B cell (primary cell): Measurements from ENCODE around the gene PPP6R2. TPM values are rescaled to one million over a fixed set of nuclear protein-coding genes. Genes with fewer than 3 reads are reported as not detected.

ENCODE experiments used
- ATAC-seq: fragments of 200-7000 bp; cut with Tn5 transposase; one replicate; pipeline ENCODE4 v1.10.0; 2021; ENCODE audit warnings: low read depth, mild to moderate bottlenecking, moderate number of reproducible peaks, moderate library complexity
- CTCF ChIA-PET: fragments of 350-600 bp; sonication (Branson Sonifier 250); formaldehyde crosslinking; loops from one replicate; lab custom pipeline; 2021; ENCODE audit warnings: antibody characterized with exemption, inconsistent platforms; lab: Charles Lee
- POLR2A ChIA-PET: fragments of 350-600 bp; sonication (Branson Sonifier 250); formaldehyde crosslinking; loops from one replicate; lab custom pipeline; 2021; ENCODE audit warnings: antibody characterized with exemption; lab: Charles Lee
- DNase-seq: peaks from one replicate; pipeline ENCODE4 v3.0.0; 2013
- H2AFZ ChIP-seq: 2 replicates; pipeline ENCODE4 v1.6.1; 2012; ENCODE audit warnings: mild to moderate bottlenecking, low read depth, low read length; ENCODE audit not compliant: insufficient read depth, poor library complexity, severe bottlenecking
- H3K27ac ChIP-seq, 2 donors: 1 replicate in 1 of 2; 2 replicates in 1 of 2; pipeline ENCODE4 v1.5.1; 2012 to 2013; ENCODE audit warnings: low read length in 2 of 2, mild to moderate bottlenecking in 2 of 2, moderate library complexity in 1 of 2
- H3K27me3 ChIP-seq, 4 experiments: fragments of 200-600 bp in 1 of 4; sonication (generic) in 1 of 4; replicated peaks in 1 of 4; 1 replicate in 2 of 4; 2 replicates in 2 of 4; pipeline versions ENCODE4 v1.6.1 to v1.7.0; 2013 to 2016; ENCODE audit warnings: low read length in 3 of 4, mild to moderate bottlenecking in 2 of 4, mixed read lengths in 1 of 4, moderate library complexity in 1 of 4; ENCODE audit not compliant: insufficient read depth in 4 of 4, control insufficient read depth in 3 of 4; ENCODE audit errors: control extremely low read depth in 1 of 4
- H3K36me3 ChIP-seq, 2 experiments: replicated peaks in 1 of 2; 1 replicate in 1 of 2; 2 replicates in 1 of 2; pipeline versions ENCODE4 v1.6.1 to v1.7.1; 2013; ENCODE audit warnings: low read length in 1 of 2; ENCODE audit not compliant: insufficient read depth in 2 of 2, control insufficient read depth in 1 of 2; ENCODE audit errors: control extremely low read depth in 1 of 2, extremely low read depth in 1 of 2
- H3K4me1 ChIP-seq, 2 donors: fragments of 200-600 bp in 1 of 2; sonication (generic) in 1 of 2; 1 replicate in 1 of 2; 2 replicates in 1 of 2; pipeline versions ENCODE4 v1.5.1 to v1.6.1; 2013 to 2017; ENCODE audit warnings: low read length in 2 of 2; ENCODE audit not compliant: control insufficient read depth in 2 of 2, insufficient read depth in 2 of 2
- H3K4me2 ChIP-seq: replicated peaks from 2 replicates; pipeline ENCODE3; 2012; ENCODE audit warnings: mild to moderate bottlenecking, low read depth, low read length; ENCODE audit not compliant: poor library complexity, severe bottlenecking
- H3K4me3 ChIP-seq, 5 experiments: fragments of 200-600 bp in 1 of 5; sonication (generic) in 1 of 5; 1 replicate in 3 of 5; 2 replicates in 2 of 5; pipeline versions ENCODE4 v1.5.1 to v1.7.0; 2011 to 2016; ENCODE audit warnings: low read length in 4 of 5, mild to moderate bottlenecking in 4 of 5, low read depth in 2 of 5, control low read depth in 1 of 5, moderate library complexity in 1 of 5; ENCODE audit not compliant: insufficient read depth in 1 of 5; ENCODE audit errors: control extremely low read depth in 1 of 5, extremely low read depth in 1 of 5
- H3K79me2 ChIP-seq: fragments of 200-600 bp; sonication (generic); one replicate; pipeline ENCODE4 v1.6.0; 2016; ENCODE audit warnings: low read length; ENCODE audit not compliant: control insufficient read depth, insufficient read depth
- H3K9ac ChIP-seq: fragments of 200-600 bp; sonication (generic); 2 replicates; pipeline ENCODE4 v1.6.1; 2017; ENCODE audit warnings: mild to moderate bottlenecking, low read length, moderate library complexity
- H3K9me3 ChIP-seq, 3 donors: one replicate each; pipeline versions ENCODE4 v1.6.1 to v1.7.1; 2013; ENCODE audit warnings: low read length in 2 of 3; ENCODE audit not compliant: control insufficient read depth in 2 of 3, insufficient read depth in 1 of 3; ENCODE audit errors: control extremely low read depth in 1 of 3
- H4K20me1 ChIP-seq: 2 replicates; pipeline ENCODE4 v1.6.0; 2012; ENCODE audit warnings: mild to moderate bottlenecking, low read length; ENCODE audit not compliant: insufficient read depth, control insufficient read depth, poor library complexity, severe bottlenecking
- H3K27ac Mint-ChIP-seq: one replicate; pipeline ENCODE4 v1.8.0; 2021; ENCODE audit warnings: mixed read lengths
- H3K27me3 Mint-ChIP-seq: one replicate; pipeline ENCODE4 v1.8.0; 2021; ENCODE audit warnings: mixed read lengths
- H3K4me1 Mint-ChIP-seq: one replicate; pipeline ENCODE4 v1.8.0; 2021; ENCODE audit warnings: mixed read lengths
- H3K4me3 Mint-ChIP-seq: one replicate; pipeline ENCODE4 v1.8.0; 2021; ENCODE audit warnings: mixed read lengths
- H3K9me3 Mint-ChIP-seq: one replicate; pipeline ENCODE4 v1.8.0; 2022; ENCODE audit warnings: mixed read lengths; ENCODE audit not compliant: insufficient read depth
- EZH2 ChIP-seq: IDR thresholded peaks from 2 replicates; pipeline ENCODE4 v1.6.1; 2012; ENCODE audit warnings: borderline replicate concordance, low read depth, mild to moderate bottlenecking, moderate library complexity, low read length; ENCODE audit not compliant: insufficient read depth, poor library complexity, severe bottlenecking
- WGBS: methylation state at CpG from one replicate; pipeline ENCODE4 v1.1.5; 2013; ENCODE audit warnings: missing lambda C conversion rate; ENCODE audit not compliant: insufficient coverage; 5-methylcytosine and 5-hydroxymethylcytosine counted together
- intact Hi-C: fragments of 100-400 bp; cut with micrococcal nuclease; formaldehyde crosslinking; loops from one replicate; pipeline ENCODE4 v1.10.0; 2022
- polyA plus RNA-seq: library from polyadenylated mRNA; depleted of rRNA; stranded (reverse); fragments of >200 nt; gene quantifications from 2 replicates; pipeline ENCODE4 v1.2.3, GENCODE V29; 2012
- total RNA-seq, 2 donors: library from RNA; stranded (reverse); fragments of 120-200 nt in 1 of 2; gene quantifications; 1 replicate in 1 of 2; 2 replicates in 1 of 2; pipeline versions ENCODE4 v1.2.3 to v1.2.4, GENCODE V29; 2013 to 2022
- TF ChIP-seq, protein P1 (sequence below): fragments of 200-600 bp; IDR thresholded peaks from one replicate; pipeline ENCODE4 v1.8.0; 2022; ENCODE audit warnings: antibody characterized with exemption, mild to moderate bottlenecking

Gene PPP6R2
- total and polyA plus RNA-seq, 2 donors (not counting 1 experiment from before 2014, with no cell fraction given): 91.4 to 98.7 TPM

DNA sequence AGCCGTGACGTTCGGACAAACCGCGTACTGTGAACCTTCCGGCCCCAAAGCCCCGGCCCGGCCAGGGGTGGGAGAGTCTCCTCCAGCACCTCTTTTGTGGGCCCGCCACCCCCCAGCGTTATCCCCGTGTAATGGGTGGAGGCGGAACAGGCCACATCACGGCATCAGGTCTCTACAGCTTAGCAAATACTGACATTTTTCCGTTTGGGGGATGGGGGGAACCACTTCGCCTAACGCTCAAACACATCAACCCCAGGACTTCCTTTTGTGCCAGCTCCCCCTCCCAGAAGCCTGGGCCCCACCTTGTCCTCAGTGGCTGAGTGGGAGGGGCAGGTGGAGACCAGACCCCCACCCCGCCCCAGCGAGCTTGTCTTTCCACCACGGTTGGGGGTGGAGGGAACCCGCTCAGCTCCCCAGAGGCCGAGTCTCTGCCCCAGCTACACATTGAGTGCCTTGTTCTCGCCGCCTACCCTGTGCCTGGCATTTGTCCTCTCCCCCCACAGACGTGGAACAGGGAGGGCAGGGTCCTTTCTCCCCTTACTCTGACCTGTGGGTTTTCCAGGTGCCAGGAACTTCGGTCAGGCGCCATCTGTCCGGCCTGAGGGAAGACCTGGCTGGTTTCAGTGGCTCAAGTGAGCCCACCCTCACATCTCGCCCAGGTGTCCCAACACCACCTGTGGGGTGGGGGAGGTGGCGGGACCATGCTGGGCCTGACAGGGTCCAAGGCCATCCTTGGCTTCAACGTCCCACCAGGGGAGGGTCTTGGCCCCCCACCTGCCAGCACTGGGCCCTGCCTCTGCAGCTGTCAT, 102.1 kb downstream of the PPP6R2 start:
- Mint-ChIP-seq H3K27me3 (no peaks in the 10 kb centered on the region), H3K9me3 (no peaks in the 10 kb centered on the region), H3K4me1 (peaks cover 24% of the 10 kb centered on the region), H3K4me3 (no peak overlapping the region), H3K27ac (peak overlapping the region; percentile 75)
- H3K27me3 ChIP-seq: no peaks in the 10 kb centered on the region
- peaks cover 0 to 44% of the 10 kb centered on the region in 2 experiments for H3K36me3 ChIP-seq
- peak overlapping the region in 1 of 2 donors; percentile 68 for H3K27ac ChIP-seq
- H3K79me2 ChIP-seq: no peaks in the 10 kb centered on the region
- H3K4me1 ChIP-seq: peaks cover 13 to 24% of the 10 kb centered on the region in 2 donors
- CTCF ChIA-PET: interaction anchor here (0.6 to 1.7 kb wide), 5 partner anchors 22 to 82 kb away, joined by 3 to 9 read pairs (median 4); no protein-coding TSS in a partner anchor
- TF ChIP-seq, protein P1, sequence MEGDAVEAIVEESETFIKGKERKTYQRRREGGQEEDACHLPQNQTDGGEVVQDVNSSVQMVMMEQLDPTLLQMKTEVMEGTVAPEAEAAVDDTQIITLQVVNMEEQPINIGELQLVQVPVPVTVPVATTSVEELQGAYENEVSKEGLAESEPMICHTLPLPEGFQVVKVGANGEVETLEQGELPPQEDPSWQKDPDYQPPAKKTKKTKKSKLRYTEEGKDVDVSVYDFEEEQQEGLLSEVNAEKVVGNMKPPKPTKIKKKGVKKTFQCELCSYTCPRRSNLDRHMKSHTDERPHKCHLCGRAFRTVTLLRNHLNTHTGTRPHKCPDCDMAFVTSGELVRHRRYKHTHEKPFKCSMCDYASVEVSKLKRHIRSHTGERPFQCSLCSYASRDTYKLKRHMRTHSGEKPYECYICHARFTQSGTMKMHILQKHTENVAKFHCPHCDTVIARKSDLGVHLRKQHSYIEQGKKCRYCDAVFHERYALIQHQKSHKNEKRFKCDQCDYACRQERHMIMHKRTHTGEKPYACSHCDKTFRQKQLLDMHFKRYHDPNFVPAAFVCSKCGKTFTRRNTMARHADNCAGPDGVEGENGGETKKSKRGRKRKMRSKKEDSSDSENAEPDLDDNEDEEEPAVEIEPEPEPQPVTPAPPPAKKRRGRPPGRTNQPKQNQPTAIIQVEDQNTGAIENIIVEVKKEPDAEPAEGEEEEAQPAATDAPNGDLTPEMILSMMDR: no peak
- no peak for TF ChIP-seq EZH2
- H3K9me3 ChIP-seq: no peaks in the 10 kb centered on the region
- 49% methylated on average over 20 of the region's 30 CpGs for whole genome bisulfite sequencing
- H3K4me3 ChIP-seq: no peak overlapping the region
- H4K20me1 ChIP-seq: peaks cover 43% of the 10 kb centered on the region
- no peak overlapping the region for H3K9ac ChIP-seq
- no peak overlapping the region for H2AFZ ChIP-seq
- intact Hi-C loops: no loop called here
- POLR2A ChIA-PET: interaction anchor here (1.0 to 2.9 kb wide), 2 partner anchors 24 to 53 kb away, joined by 3 to 9 read pairs; no protein-coding TSS in a partner anchor
- DNase-seq (no peak), ATAC-seq (peak; percentile 40)
- H3K4me2 ChIP-seq: peak overlapping the region; percentile 33
